ENCODE results near the gene ZBTB49.

GRCh38 chr4:4308800-4309441 is 18.9 kb downstream of the ZBTB49 start:
- TF ChIP-seq CTCF (IDR thresholded peaks at IDR 0.05) (no peak), POLR2A (IDR thresholded peaks at IDR 0.05; ENCODE audit: low read depth) (no peak), POLR2AphosphoS5 (IDR thresholded peaks at IDR 0.05) (no peak)
